NCI-H748 treated with DMSO at 0.1 percent for 48 hours (cell line): ENCODE data around the gene KCTD4.
"Not testable (repeated sequence)": the region's sequence is repeated elsewhere in the genome, so short reads cannot be mapped to it uniquely, and the experiment has no call there.

Source experiments
- DNase-seq: peaks from one replicate; lab custom pipeline; 2025; lab: John Stamatoyannopoulos, UW

Gene KCTD4

DNA sequence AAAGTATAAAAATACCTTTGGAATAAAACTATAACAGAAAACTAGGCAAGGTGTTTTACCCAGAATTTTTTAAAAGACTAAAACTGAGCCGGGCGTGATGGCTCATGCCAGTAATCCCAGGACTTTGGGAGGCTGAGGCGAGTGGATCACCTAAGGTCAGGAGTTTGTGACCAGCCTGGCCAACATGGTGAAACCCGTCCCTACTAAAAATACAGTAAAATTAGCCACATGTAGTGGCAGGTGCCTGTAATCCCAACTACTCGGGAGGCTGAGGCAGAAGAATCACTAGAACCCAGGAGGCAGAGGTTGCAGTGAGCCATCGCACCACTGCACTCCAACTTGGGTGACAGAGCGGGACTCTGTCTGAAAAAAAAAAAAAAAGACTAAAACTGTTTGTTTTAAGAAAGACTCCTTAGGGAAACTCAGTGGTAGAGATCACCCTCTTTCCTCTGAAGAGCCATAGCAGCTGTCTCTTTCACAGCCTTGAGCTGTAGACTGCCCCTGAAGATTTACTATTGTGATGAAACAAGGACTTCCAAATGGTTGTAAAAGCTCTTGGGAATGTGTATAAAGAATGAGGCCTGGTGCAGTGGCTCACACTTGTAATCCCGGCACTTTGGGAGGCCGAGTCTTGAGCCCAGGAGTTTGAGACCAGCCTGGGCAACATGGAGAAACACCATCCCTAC is 14.7 kb upstream of the KCTD4 start:
- no peak for DNase-seq

DNA sequence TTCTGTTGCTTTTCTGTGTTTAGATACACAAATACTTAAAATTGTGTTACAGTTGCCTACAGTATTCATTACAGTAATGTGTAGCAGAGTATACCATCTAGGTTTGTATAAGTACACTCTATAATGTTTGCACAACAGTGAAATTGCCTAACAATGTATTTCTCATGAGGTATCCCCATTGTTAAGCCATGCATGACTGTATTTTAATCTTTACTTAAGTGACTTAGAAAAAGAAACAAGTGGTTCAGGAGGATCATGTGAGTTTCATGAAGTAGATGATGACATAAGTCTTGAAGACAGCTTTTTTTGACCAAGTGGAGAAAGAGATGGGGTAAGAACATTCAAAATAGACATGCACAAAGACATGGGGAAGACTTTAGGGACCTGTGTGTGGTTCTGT is 8.4 kb upstream of the KCTD4 start:
- DNase-seq = no peak

GRCh38 chr13:45208132-45208531 is 7.3 kb upstream of the KCTD4 start:
- no peak for DNase-seq

- DNase-seq = no peak
Observed at GRCh38 chr13:45207319-45207718, 6.5 kb upstream of the KCTD4 start.

- DNase-seq = no peak
Observed at GRCh38 chr13:45206340-45206739, 5.5 kb upstream of the KCTD4 start.

DNA sequence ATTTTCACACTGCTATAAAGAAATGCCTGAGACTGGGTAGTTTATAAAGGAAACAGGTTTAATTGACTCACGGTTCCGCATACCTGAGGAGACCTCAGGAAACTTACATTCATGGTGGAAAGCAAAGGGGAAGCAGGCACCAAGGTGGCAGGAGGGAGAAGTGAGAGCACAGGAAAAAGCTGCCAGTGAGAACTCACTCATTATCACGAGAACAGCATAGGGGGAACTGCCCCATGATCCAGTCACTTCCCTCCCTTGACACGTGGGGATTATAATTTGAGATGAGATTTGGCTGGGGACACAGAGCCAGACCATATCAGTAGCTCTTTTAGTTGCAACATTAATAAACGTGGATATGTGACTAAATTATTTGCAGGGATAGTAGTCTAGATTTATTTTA is 4.3 kb upstream of the KCTD4 start:
- DNase-seq = no peak

- DNase-seq = no peak
Observed at GRCh38 chr13:45199711-45200110, 1.1 kb downstream of the KCTD4 start.

GRCh38 chr13:45198924-45199323 is 1.9 kb downstream of the KCTD4 start:
- DNase-seq = no peak

- DNase-seq = no peak
Observed at GRCh38 chr13:45198041-45198440, 2.8 kb downstream of the KCTD4 start.

GRCh38 chr13:45196622-45197021 is 4.2 kb downstream of the KCTD4 start:
- no peak for DNase-seq

- no peak for DNase-seq
Observed at GRCh38 chr13:45196096-45196495, 4.7 kb downstream of the KCTD4 start.

DNA sequence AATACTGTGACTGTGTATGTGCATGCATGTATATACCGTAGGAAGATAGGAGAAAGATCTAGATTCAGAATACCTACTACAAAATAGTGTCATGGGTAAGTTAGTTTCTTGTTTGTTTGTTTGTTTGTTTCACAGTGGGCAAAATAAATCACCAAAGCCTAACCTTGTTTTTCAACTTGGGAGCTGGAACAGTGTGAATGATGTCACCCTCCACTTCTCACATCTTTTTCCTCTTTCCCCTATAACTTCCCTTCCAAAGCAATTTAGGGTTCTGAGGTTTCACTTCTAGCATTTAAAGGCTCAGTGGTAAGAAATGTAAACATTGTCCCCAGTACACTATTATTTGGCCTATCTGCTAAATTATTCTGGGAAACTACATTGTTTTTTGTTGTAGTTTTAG is 5.4 kb downstream of the KCTD4 start:
- no peak for DNase-seq

DNA sequence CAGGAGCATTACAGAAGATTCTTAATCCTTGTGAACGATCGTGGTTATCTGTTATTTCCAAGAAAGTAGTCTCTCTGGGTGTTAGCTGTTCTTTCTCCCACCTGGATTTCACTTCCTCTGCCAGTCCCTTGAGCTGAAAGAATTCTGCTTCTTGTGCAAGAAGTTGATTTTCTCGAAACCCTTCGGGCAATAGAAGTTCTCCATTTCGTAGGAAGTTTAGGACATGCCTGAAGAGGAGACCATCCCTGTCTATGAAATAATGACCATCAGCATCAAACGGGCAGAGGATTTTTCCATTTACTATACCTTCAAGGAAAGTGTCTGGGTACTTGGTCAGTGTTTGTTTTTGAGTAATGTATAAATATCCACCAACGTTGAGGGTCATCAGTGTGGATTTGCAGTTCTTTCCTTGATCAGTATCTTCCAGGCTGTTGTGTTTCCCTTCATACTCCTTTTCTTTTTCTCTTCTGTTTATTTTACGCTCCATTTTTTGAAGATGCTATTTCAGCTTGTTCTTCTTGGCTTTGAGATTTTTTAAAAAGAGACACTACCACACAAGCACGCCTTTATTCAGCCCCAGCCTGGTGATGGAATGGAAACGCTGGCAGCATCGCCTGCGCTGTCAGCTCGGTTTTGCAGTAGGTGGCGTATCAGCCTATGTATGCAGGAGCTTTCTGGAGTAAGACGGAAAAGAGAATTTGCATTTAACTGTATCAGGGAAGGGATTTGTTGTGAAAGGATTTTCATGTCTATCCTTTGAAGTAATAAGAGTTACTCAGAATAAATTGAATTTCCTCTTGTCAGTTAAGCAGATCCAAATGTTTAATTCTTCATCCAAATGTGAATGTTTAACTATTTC is 6.5 kb downstream of the KCTD4 start:
- DNase-seq = no peak

DNA sequence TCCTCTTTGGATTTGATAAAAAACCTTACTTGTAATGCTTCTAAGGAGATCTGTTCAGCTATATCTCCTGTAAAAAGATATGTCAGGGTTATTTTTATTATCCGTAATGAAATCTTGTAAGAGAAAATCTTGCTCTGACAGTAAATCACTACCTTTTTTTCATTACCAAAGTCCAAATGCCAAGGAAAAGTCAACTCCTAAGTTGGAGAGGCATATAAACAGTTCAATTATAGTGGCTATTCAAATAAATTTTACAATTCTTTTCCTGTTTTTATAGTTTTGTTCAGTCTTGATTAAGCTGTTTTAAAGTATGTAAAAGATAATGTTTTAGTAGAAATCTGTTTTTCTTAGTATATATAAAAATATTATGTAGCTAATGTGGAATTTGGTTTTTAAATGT is 9.0 kb downstream of the KCTD4 start:
- no peak for DNase-seq

DNA sequence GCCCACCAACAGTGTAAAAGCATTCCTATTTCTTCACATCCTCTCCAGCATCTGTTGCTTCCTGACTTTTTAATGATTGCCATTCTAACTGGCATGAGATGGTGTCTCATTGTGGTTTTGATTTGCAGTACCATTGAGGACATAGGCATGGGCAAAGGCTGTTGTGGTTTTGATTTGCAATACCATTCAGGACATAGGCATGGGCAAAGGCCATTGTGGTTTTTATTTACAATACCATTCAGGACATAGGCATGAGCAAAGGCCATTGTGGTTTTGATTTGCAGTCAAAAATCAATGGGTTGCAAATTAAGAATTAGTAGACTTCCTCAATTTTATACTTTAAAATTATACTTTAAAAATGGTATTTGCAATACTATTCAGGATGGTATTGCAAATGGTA is 11.3 kb downstream of the KCTD4 start:
- not testable (repeated sequence) for DNase-seq

- not testable (repeated sequence) for DNase-seq
Observed at GRCh38 chr13:45189077-45189476, 11.8 kb downstream of the KCTD4 start.

- no peak for DNase-seq
Observed at GRCh38 chr13:45185286-45185685, 15.6 kb downstream of the KCTD4 start.

DNA sequence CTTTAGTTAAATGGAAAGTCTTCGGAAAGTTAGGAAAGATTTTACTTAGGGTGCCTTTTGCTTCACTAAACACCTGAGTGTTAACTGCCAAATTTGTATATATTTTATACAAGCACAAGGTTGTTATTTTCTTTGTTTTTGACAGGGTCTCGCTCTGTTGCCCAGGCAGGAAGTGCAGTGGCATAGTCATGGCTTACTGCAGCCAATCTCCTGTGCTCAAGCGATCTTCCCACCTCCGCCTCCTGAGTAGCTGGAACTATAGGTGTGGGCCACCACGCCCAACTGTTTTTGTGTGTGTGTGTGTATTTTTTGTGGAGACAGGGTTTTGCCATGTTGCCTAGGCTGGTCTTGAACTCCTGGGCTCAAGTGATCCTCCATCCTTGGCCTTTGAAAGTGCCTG is 16.2 kb downstream of the KCTD4 start:
- no peak for DNase-seq

DNA sequence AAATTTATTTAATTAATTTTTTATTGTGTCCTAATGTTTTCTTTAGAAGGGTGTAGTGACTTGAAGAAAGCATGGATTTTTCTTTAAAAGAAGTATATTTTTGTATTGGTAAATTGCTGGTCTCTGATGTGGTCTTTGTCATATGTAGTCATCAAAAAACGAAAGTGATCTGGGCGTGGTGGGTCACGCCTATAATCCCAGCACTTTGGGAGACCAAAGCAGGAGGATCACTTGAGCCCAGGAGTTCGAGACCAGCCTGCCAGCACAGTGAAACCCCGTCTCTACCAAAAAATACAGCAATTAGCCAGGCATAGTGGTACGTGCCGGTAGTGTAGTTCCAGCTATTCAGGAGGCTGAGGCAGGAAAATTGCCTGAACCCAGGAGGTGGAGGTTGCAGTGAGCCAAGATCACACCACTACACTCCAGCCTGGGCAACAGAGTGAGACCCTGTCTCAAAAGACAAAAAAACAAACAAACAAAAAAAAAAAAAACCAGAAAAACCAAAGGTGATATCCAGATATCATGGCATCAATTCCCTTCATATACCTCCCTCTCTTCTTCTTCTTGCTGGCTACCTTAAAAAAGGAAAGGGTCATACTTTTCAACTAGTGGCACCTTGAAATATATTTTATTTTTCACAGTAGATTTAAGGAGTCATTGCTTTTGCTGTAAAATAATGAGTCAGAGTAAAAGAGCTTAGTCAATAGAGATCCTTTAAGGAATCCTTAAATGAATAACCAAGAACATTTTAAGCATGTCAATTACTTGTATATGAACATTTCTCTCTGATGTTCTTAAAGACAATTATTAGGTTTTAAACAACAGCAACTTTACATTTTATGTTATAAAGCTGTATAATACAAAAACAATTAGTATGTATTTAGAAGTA is 19.9 kb downstream of the KCTD4 start:
- DNase-seq = no peak

DNA sequence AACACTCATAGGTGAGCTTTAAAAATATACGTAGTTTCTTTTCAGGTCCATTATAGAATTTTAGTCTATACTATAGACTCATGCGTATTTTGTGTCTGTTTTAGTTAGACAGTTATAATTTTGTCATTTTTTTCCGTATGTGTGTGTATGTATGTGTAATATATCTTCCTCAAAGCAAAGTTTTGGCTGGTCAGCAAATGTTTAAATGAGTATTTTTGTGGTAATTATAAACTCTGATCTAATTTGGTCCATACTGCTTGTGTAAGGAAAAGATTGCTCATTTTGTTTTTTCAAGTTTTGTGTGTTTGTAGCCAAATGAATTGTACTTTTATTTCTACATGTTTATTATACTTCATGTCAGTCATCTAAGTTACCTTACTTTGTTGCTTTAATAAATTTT is 20.5 kb downstream of the KCTD4 start:
- DNase-seq = no peak

DNA sequence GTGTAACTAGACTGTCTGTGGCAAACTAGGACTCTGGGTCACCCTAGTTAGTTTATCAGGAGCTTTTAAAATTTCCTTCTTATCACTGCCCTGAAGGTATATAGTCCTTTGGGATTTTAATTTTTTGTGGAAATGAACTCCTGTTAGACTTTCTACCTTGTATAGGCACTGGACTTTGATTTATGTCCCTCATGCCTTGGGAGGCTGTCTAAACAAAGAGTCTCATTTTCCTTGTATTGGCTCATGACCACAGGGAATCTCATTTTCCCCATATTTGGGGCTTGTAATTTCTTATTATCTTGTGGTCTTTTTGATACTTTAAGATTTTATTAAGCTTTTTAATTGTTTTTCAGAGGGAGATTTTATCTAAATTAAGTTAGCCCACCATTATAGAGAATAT is 21.4 kb downstream of the KCTD4 start:
- DNase-seq = no peak

- no peak for DNase-seq
Observed at GRCh38 chr13:45178349-45179162, 22.3 kb downstream of the KCTD4 start.
